Uterus (tissue), 4 donors: Measurements from ENCODE around the gene THSD8. TPM values are rescaled to one million over a fixed set of nuclear protein-coding genes. Genes with fewer than 3 reads are reported as not detected.

ENCODE experiments used
- DNase-seq, 2 donors: peaks; one replicate each; pipeline ENCODE4 v3.0.0-alpha.2; 2019 to 2020
- H3K27ac ChIP-seq, 2 donors: fragments of 200-600 bp; sonication (generic); 1 replicate in 1 of 2; 2 replicates in 1 of 2; pipeline ENCODE4 v1.5.1; 2016 to 2018
- H3K27me3 ChIP-seq, 2 donors: fragments of 200-600 bp; sonication (generic); one replicate each; pipeline ENCODE4 v1.5.1; 2018 to 2019; ENCODE audit warnings: control low read depth in 1 of 2
- H3K36me3 ChIP-seq, 2 donors: fragments of 200-600 bp; sonication (generic); one replicate each; pipeline ENCODE4 v1.5.1; 2019; ENCODE audit warnings: control low read depth in 1 of 2
- H3K4me1 ChIP-seq, 2 donors: fragments of 200-600 bp; sonication (generic); one replicate each; pipeline ENCODE4 v1.5.1; 2018 to 2019; ENCODE audit warnings: control low read depth in 1 of 2
- H3K4me3 ChIP-seq, 2 donors: fragments of 200-600 bp; sonication (generic); 1 replicate in 1 of 2; 2 replicates in 1 of 2; pipeline ENCODE4 v1.5.1; 2018 to 2019; ENCODE audit warnings: mild to moderate bottlenecking in 1 of 2
- H3K9me3 ChIP-seq, 2 donors: fragments of 200-600 bp; sonication (generic); one replicate each; pipeline ENCODE4 v1.5.1; 2019; ENCODE audit warnings: control low read depth in 1 of 2
- CTCF ChIP-seq, 4 experiments: fragments of 200-600 bp in 2 of 4; fragments of 450-650 bp in 2 of 4; sonication (generic) in 2 of 4; IDR thresholded peaks; one replicate each; pipeline ENCODE4 v1.5.1; 2016 to 2019; ENCODE audit warnings: antibody characterized with exemption in 4 of 4, mild to moderate bottlenecking in 2 of 4, moderate library complexity in 1 of 4
- POLR2A ChIP-seq, 2 donors: fragments of 450-650 bp; IDR thresholded peaks; one replicate each; pipeline ENCODE4 v1.6.1; 2016; ENCODE audit warnings: antibody characterized with exemption in 2 of 2, mild to moderate bottlenecking in 1 of 2, moderate library complexity in 1 of 2
- intact Hi-C: fragments of 100-400 bp; cut with DNase I; formaldehyde crosslinking; loops from one replicate; pipeline ENCODE4 v1.15.1; 2023; ENCODE audit warnings: low total_unique reads
- total RNA-seq, 4 donors: library from RNA; depleted of rRNA in 3 of 4; stranded (reverse); fragments of >200 nt in 3 of 4; gene quantifications; one replicate each; pipeline versions ENCODE4 v1.1.0 to v1.2.4, GENCODE V29; 2014 to 2023
- donor health status: DM: yes; HTN: yes; CAD: no.

Gene THSD8
- total RNA-seq, 4 donors from 2014 or later: 4.1 TPM; not detected in 3

GRCh38 chr19:12837225-12837624 is 35.4 kb downstream of the THSD8 start:
- intact Hi-C loops: no loop called here
- Histone ChIP-seq H3K27ac (no peak overlapping the region), H3K9me3 (no peaks in the 10 kb centered on the region), H3K27me3 (peaks cover 55 to 57% of the 10 kb centered on the region in 2 donors), H3K4me3 (no peak overlapping the region), H3K4me1 (peaks cover 0 to 19% of the 10 kb centered on the region in 2 donors), H3K36me3 (no peaks in the 10 kb centered on the region)
- no peak for TF ChIP-seq POLR2A (IDR thresholded peaks at IDR 0.05)
- no peak for TF ChIP-seq CTCF (IDR thresholded peaks at IDR 0.05)
- no peak for DNase-seq

DNA sequence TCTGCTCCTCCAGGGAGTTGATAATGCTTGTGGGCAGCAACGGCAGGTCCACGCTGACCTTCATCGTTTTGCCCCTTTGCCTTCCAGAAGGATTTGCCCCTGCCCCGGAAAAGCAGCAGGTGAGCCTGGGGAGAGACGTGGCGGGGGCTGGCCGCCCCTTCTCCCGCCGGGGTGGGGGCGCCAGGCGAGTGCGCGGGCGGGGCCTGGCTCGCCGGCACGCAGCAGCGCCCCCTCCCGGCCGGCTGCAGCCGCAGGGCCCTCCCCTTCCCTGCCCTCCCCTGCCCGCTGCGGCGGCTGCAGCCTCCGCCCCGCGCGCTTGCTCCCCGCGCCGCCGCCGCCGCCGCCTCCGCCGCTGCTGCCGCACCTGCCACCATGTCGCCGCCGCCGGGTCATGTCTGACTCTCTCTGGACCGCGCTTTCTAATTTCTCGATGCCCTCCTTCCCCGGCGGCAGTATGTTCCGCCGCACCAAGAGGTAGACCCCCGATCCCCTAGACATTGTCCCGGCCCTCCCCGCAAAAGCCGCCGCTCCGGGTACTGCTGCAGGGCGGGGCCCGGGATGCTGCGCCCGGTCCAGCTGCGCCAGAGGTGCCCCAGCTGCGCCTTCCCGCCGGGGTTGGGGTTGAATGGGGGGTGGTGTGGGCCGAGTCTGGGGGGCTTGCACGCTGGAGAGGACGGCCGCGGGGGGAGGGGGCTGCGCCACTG is 36.5 kb downstream of the THSD8 start, which contains the start of gene MAST1:
Gene MAST1 (plus strand): TSS at position 334 of the 704 bp plus-strand sequence. CDS start 58 bp downstream, at position 392.
- no peak within 1 kb of the TSS for H3K27ac ChIP-seq
- no peak within 1 kb of the TSS for H3K4me3 ChIP-seq
- no peaks in the 10 kb centered on the region for H3K36me3 ChIP-seq
- DNase-seq: no peak
- peaks cover 0 to 19% of the 10 kb centered on the region in 2 donors for H3K4me1 ChIP-seq
- no peaks in the 10 kb centered on the region for H3K9me3 ChIP-seq
- H3K27me3 ChIP-seq: peaks cover 49 to 56% of the 10 kb centered on the region in 2 donors
- intact Hi-C loops: no loop called here
- no peak for TF ChIP-seq POLR2A (IDR thresholded peaks at IDR 0.05)
- TF ChIP-seq CTCF (IDR thresholded peaks at IDR 0.05): peak in 3 of 4 experiments; percentile 21 to 30 (median 24)

- H3K9me3 ChIP-seq: no peaks in the 10 kb centered on the region
These were observed 37.3 kb downstream of the THSD8 start for GRCh38 chr19:12838886-12839756.

GRCh38 chr19:12840091-12841079 is 38.5 kb downstream of the THSD8 start:
- Histone ChIP-seq H3K27me3 (peaks cover 37 to 51% of the 10 kb centered on the region in 2 donors), H3K9me3 (no peaks in the 10 kb centered on the region), H3K36me3 (no peaks in the 10 kb centered on the region), H3K4me1 (peaks cover 0 to 16% of the 10 kb centered on the region in 2 donors), H3K4me3 (no peak overlapping the region), H3K27ac (no peak overlapping the region)
- intact Hi-C loops: loop anchor here (5.0 kb wide), 1 partner anchor 73 kb away; no protein-coding TSS in a partner anchor
- DNase-seq: peak in 1 of 2 donors; percentile 44
- TF ChIP-seq CTCF (IDR thresholded peaks at IDR 0.05): no peak
- no peak for TF ChIP-seq POLR2A (IDR thresholded peaks at IDR 0.05)

More at GRCh38 chr19:12838886-12839756, 37.3 kb downstream of the THSD8 start:
- no peak for DNase-seq
- intact Hi-C loops: no loop called here
- Histone ChIP-seq H3K4me3 (no peak overlapping the region), H3K36me3 (no peaks in the 10 kb centered on the region), H3K27ac (no peak overlapping the region), H3K27me3 (peaks cover 44 to 62% of the 10 kb centered on the region in 2 donors), H3K4me1 (peaks cover 0 to 16% of the 10 kb centered on the region in 2 donors)
- TF ChIP-seq CTCF (IDR thresholded peaks at IDR 0.05) (no peak), POLR2A (IDR thresholded peaks at IDR 0.05) (no peak)
